Hepatic stellate cell (primary cell): Measurements from ENCODE around the gene AUTS2.
"Not testable (repeated sequence)": the region's sequence is repeated elsewhere in the genome, so short reads cannot be mapped to it uniquely, and the experiment has no call there.

Experiments used
- DNase-seq: peaks from one replicate; pipeline ENCODE4 v3.0.0; 2011; ENCODE audit warnings: low spot score

The AUTS2 gene

DNA sequence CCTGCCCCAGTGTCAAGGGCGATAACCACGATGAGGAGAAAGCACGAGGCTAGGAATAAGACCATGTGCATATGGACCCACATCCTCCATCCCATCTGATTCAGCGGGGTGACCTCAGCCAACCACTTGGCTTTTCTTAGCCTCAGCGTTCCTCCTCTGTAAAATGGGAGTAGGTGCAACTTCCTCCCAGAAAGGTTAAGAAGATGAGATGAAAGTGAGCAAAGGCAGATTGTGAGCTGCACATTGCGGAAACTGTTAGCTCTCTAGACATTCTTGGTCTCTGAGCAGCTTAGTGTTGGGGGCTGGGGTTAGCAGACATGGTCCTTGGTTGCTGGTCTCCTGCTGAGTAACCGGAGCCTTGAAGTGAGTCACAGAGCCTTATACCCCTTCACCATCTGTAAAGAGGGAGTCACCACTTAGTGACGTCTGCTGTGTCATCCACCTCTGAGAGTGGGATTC is 1036.4 kb downstream of the AUTS2 start:
- no peak for DNase-seq

DNA sequence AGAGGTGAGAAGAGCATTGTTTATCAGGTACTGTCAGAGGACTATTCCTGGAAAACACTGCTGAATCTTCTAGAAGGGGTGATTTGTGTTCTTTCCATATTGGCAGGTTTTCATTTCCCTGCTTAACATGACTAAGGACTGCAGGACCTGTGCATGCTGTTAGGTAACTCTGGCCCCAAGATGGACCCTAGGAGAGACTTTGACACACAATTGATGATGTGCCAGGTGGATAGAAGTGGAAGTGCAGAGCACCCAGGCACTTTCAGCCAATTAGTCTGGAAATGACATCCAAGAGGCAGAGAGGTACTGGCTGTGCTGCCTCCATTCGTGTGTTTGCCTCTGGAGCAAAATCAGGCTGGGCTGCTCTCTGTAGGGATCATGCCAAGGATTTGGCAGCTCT is 1037.4 kb downstream of the AUTS2 start:
- no peak for DNase-seq

DNA sequence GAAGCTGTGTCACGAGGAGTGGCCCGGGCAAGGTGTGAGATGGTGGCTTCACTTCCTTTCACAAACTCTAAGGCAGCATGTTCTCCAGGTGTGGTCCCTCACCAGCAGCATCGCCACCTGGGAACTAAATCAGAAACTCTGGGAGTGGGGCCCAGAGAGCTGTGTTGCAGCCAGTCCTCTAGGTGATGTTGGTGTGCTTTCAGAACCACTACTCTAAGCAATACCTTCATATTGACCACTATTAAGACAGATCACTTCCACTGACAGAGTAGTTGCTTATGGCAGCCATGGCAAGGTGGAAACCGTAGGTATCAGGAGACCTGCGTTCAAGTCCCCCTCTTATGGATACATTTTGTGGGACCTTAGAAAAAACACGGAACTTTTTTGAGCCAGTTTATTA is 1037.9 kb downstream of the AUTS2 start:
- DNase-seq = no peak

DNA sequence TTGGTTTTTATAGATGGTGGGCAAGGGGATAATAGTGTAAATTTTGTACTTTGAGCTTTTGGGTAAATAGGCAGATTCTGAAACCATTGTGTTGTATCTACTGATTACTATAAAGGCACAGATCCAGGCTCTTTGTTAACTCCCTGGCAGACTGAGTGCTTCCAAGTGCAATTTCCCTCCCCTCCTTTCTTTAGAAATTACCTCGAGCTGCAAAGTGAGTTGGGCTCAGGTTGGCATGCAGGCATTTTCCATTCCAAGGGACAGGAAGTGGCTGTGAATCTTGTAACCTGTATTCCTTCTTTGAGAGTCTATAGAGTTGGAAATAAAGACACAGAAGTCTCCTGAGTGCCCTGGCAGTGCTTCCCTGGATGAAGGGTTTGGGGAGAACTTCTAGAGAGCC is 1039.5 kb downstream of the AUTS2 start:
- DNase-seq = no peak

DNA sequence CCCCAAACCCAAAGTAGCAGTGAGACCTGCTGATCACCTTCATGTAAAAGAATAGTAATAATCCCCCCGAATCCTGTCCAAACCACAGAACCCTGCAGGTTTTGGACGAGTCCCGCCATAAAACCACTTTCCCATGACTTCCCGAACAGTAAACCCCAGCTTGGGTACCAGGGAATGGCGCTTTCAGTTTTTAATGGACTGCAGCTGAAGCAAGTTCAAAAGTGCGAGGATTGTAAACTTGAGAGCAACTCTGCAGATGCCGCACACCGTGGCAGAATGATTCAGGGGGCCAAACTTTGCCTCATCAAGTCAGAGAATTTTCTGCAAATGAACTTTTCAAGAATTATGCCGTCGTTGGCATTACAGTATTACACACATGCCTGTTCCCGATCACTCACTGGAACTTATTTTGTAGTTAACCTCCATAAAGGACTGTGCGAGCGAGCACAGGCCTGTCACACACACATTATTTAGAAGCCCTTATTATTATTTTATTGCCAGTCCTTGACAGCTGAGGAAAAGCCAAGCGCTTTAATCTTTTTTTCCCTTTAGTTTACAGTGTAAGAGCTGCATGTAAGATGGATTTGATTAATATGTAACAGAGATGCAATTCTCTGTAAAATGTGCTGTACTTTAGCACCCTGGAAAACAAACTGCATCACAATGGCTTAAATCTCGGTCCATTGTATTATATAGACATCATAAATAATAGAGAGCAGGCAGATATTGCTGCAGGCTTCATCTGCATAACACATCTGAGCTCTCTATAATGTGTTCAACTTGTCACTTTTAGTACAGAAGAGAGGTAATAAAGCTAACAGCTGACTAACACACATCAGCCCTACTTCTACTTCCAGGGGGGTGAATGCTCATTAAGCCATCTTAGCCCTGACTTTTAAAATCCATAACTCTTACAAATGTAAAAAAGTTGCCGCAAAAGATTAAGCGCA is 1040.2 kb downstream of the AUTS2 start:
- no peak for DNase-seq

DNA sequence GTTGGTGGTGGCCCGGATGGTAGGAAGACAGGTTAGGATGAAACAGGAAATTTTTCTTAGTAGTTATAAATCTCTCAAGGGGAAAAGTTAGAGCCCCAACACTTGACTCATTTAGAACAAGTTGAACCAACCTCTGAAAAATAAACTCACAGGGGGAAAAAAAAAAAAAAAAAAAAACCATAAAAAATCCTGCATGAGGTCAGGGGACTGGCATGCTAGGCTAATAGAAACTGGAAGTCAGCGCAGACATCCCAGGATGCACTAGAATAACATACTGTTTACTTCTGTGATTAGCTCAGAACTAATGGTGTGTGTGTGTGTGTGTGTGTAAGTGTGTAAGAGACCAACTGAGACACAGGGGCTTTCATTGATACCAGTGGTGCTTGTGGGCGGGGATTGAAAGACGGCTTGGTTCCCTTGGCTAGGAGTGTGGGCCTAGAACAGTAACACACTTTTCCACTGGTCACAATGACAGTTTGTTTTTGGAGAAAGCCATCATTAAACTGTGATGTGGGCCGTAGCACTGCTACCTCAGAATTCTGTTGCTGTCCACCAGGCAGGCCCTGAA is 1042.1 kb downstream of the AUTS2 start:
- DNase-seq = no peak

DNA sequence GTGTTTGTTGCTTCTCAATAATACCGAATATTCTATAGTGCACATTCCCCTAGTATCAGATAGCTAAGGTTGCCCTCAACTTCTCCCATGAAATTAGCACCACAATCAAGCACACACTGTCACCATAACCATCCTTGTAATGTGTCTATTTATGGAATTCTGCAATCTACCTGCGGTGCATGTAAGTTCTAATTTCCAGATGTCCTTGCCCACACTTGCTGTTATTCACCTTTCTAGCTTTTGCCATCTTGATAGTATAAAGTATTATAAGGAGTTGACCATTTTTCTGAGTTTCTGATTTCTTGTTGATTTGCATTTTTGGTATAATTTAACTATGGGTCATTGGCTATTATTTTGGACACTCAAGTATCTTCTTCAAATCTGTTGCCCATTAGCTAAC is 1043.6 kb downstream of the AUTS2 start:
- DNase-seq = no peak

DNA sequence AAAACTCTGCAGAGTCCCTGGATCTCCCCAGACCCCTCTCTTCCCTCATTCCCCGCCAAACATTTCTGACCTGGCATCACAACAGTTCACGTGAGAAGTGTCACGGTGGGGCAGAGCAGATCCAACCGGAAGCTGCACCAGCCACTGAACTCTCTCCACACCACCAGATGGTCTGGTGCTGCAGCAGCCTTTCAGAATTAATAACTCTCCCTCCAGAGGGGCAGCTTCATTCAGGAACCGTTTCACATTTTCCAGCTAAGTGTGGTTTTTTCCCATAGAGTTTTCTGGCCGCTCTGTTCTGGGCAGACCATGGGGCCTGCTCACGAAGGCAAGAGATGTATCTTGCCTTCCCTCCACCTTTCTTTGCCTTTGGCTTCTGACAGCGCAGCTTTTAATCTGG is 1047.0 kb downstream of the AUTS2 start:
- no peak for DNase-seq

DNA sequence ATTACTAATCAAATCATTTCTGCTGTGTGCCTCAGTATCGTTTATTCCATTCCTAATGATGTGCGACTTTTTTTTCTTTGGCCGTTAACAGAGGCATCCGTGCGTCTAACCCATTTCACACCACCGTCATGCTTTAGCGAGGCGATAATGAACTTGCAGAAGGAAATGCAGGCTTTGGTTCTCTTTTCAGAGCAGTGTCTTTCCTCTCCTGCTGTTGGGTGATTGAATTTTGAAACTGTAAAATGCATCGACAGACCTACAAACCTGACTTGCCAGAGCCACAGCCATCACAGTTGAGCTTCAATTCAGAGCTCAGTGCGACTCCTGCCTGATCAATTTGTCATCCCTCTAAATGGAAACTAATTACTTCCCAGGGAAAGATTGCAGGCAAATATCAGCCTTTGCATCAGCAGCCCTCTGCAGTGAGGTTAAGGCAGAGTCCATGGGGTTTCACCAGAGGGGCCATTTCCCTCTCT is 1047.6 kb downstream of the AUTS2 start:
- no peak for DNase-seq

DNA sequence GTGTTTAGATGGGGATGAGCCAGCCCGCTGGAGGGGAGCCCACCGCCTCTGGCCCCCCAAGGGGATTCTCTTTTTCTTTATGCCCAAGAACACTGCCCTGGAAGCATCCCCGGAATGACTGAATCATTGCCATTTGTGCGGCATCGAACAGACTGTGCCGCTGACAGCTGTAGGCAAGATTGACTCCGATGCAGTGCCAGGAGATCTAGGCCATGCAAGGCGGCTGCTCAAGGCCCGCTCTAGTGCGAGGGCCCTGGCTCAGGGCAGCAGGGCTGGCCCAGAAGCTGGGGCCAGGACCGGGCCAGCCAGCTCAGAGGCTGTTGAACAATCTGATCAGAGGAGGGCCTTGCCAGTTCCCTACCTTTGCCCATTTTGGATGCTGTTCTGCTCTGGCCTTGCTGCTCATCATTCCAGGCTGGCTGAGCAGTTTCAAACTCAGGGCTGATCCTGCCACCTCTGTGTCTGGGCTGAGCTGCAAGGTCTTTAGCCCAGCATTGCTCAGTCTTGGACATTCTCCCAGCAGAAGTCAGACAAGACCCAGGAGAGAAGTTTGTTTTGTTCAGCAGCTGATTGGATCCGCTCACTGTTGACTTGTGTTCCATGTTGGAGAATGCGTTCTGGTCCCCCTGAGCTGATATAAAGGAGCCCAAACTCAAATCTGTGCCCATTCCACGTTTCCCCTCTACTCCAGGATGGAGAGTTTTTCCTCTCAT is 1048.4 kb downstream of the AUTS2 start:
- DNase-seq = no peak

DNA sequence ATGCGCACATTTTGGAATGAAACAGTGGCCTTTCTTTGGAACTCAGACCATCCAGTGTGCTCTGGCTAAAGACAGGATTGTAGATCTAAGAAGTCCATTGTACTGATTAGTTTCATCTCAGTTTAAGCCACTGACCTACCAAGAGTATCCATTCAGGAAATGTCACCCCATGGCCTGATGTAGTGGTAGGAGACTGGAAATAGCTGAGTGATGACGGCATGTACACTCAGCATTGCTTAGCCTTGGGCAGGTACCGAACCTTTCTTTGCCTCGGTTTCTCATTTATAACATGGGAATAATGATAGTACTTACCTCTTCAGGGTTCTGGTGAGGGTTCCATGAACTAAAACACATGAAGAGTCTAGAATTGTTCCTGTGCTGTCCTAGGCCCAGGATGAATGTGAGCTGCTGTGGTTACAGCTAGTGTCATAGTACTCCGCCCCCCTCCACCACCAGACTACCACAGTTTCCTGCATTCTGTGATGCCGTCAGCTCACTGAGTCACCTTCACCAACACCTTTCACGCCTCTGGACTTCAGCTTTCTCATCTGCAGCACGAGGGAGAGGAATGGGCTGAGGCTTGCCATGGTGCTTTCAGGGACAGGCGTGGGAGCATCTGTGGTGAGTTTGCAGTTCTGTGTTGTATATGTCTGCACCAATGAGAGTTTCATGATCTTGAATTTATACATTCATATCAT is 1049.7 kb downstream of the AUTS2 start:
- no peak for DNase-seq

DNA sequence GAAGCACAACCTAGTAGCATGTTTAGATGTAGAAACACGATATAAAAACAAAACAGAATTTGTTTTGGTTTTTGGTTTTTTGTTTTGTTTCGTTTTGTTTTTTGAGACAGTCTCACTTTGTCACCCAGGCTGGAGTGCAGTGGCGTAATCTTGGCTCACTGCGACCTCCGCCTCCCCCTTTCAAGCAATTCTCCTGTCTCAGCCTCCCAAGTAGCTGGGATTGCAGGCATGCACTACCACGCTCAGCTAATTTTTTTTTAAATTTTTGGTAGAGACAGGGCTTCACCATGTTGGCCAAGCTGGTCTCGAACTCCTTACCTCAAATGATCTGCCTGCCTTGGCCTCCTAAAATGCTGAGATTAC is 1050.2 kb downstream of the AUTS2 start:
- not testable (repeated sequence) for DNase-seq

DNA sequence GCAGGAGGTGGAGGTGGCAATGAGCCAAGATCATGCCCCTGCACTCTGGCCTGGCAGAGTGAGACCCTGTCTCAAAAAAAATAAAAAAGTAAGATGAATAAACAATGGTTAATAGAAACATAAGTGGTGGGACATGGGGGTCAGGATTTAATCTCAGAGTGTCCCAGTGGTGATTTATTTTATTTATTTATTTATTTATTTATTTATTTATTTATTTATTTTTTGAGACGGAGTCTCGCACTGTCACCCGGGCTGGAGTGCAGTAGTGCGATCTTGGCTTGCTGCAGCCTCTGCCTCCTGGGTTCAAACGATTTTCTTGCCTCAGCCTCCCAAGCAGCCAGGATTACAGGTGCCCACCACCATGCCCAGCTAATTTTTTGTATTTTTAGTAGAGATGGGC is 1051.0 kb downstream of the AUTS2 start:
- no peak for DNase-seq

DNA sequence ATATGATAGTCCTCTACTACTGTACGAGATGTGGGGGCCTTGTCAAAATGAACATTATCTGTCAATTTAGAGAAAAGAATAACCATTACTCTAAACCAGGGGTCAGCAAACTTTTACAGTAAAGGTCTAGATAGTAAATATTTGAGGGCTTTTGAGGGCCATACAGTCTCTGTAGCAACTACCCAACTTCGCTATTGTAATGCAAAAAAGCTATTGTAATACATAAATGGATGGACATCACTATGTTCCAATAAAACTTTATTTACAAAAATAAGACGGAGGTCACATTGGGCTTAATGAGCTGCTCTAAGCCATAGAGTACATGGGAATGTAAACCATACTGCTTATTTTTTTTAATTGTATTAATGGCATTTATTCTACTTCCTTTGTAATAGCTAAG is 1055.9 kb downstream of the AUTS2 start:
- DNase-seq = no peak

DNA sequence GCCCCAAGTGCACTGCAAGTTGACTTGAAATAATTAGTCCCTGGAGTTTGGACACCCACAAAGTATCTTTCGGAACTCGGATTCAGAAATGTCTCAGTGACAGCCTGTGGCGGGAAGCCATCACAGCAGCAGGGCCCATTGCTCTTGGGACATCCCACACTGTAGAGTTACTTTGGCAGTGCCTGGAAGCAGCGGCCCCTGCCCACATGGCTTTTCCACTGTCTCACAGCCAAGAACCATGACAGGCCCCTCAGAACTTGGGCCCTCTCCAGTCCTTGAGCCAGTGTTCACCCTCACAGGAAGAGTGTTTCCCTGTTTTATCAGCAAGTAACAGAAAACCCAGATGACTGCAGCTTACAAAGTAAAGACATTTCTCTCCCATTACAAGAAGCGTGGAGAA is 1056.7 kb downstream of the AUTS2 start:
- no peak for DNase-seq

DNA sequence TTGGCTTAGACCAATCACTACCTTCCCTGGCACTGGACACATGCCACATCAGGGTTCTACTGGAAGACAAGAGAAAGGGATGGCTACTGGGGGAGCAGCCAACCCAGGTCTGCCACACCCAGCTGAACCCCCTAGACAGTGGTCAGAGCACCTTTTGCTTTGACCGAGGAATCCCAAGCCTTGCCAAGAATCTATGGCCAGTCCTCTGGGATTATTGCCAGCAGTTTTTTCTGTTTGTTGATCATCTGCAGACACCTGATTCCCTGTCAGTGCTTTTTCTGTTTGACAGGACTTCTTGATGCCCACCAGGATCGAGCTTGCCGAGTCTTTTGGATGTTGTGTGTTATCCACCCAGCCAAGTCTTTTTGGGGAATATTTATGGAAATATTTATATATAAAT is 1057.4 kb downstream of the AUTS2 start:
- DNase-seq = no peak

DNA sequence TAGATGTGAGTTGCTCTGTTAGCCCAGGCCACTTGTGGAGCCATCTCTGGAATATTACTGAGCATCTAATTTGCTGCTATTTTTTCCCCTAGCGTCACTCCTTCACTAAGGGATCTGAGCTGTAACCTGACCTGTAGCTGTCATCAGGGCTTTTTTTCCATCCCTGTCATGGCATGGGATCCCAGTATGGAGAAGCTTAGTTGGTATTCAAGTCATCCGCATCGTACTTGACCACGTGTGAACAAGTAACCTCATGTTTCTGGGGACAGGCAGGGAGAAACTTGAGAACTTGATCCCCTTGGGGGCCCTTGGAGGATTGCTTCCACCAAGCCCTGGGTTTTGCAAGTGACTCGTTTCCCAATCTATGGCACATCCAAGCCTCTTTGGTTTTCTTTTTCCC is 1059.3 kb downstream of the AUTS2 start:
- DNase-seq = no peak

DNA sequence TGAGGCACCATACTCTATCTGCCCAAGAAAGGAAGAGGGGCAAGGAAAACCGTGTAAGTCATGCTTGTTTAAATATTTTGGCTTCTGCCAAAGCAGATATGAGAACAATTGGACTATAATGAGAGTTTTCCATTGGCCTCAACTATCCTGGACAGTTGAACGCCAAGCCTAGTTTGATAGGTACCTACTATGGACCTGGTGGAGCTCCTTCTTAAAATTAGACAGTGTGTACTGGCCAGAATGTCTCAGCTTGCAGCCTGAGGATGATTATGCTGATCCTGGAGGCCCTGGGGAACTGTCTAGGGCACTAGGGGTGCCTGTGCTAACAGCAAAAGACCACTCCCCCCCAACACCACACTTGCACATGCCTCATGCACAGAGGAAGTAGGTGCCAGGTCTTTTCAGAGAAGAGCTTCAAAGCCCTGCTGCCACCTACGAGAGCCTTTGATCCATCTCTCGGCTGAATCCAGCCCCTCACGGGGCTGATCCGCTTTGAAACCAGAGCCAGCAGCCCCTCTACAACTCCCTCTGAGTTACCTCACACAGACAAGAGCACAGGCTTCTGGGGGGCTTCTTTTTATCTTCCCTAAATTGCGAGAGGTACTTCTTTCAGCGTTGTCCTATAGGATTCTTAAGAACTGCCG is 1059.8 kb downstream of the AUTS2 start:
- DNase-seq = no peak

DNA sequence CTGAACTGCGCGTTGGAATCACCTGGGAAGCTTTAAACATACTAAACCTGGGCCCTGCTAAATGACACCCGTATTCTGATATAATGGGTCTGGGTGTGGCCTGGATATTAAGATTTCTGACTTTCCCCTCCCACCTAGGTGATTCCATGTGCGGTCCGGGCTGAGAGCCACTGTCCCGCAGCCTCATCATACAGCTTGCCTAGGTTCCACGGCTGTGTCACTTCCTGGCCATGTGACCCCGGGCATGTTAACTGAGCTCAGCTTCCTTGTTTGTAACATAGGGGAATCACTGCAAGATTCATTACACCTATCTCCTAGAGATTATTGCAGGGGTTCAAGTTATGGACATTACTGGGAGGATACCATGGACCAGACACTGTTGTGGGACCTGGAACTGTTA is 1061.0 kb downstream of the AUTS2 start:
- no peak for DNase-seq

DNA sequence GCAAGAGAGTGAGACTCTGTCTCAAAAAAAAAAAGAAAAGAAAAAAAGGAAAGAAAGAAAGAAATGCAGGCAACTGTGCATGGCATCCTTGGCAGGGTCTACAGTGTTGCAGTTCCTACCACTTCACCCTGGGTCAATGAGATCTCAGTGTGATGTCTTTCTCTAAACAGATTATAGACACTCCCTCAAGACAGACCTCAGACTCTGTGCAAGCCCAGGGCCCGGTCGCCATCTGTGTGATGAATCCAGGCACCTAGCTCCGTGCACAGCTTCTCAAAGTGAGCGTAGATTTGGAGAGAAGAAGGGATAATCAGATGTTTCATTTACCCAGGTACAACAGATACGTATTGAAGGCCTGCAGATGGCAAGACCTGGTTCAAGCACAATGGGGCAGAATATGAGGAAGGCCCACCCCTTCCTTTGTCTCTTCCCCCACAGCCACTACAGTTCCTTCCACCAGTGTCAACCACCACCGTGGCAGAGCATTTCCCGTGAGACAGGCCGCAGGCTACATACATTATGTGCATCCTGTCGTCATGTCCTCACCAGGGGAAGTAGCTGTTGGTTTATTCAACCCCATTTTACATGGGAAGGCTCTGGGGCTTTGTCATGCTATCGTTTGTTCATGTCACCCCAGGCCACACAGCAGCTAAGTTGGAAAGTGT is 1062.0 kb downstream of the AUTS2 start:
- no peak for DNase-seq

DNA sequence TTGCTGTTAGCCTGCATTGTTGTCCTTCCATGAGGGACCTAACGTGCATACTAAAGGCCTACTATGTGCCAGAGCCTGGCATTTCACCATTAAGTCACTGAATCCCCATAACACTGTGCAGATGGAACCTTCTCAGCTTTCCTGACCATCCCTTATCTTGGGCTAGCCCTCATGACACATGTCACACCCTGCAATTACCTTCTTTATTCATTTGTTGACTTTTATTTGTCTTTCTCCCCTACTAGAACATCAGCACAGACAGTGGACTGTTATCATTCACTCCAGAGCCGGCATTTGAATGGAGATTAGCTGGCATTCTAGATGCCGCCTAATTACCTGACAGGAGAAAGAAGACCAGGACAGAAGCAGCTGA is 1062.5 kb downstream of the AUTS2 start:
- no peak for DNase-seq
